GM12872 (cell line): Measurements from ENCODE around the gene EPN1.

Source experiments
- CTCF ChIP-seq: IDR thresholded peaks from 3 replicates; pipeline ENCODE4 v1.5.1; 2011; ENCODE audit warnings: low read depth, mild to moderate bottlenecking, low read length, moderate library complexity; ENCODE audit not compliant: insufficient read depth

EPN1 gene

GRCh38 chr19:55656988-55657747 lies 17.9 kb upstream of the EPN1 start:
- TF ChIP-seq CTCF: no peak

- no peak for TF ChIP-seq CTCF
Measured at GRCh38 chr19:55658846-55659459, 16.1 kb upstream of the EPN1 start.

- TF ChIP-seq CTCF: no peak
Measured at GRCh38 chr19:55659822-55660221, 15.2 kb upstream of the EPN1 start.

GRCh38 chr19:55660404-55660803 lies 14.6 kb upstream of the EPN1 start:
- TF ChIP-seq CTCF: no peak

- TF ChIP-seq CTCF: no peak
Measured at GRCh38 chr19:55660991-55661390, 14.0 kb upstream of the EPN1 start.

- TF ChIP-seq CTCF: no peak
Measured at GRCh38 chr19:55661826-55662225, 13.2 kb upstream of the EPN1 start.

- no peak for TF ChIP-seq CTCF
Measured at GRCh38 chr19:55663846-55664536, 11.0 kb upstream of the EPN1 start.
